HG03571 (cell line): ENCODE data around the gene TSSK6.

ENCODE experiments used
- ATAC-seq: cut with Tn5 transposase; IDR thresholded peaks from one replicate; pipeline ENCODE4 v1.9.1; 2021; ENCODE audit not compliant: unreplicated experiment

Gene TSSK6

GRCh38 chr19:19531951-19532805, 16.8 kb upstream of the TSSK6 start:
- no peak for ATAC-seq

- no peak for ATAC-seq
Measured at GRCh38 chr19:19530889-19531288, 15.5 kb upstream of the TSSK6 start.

- no peak for ATAC-seq
Measured at GRCh38 chr19:19530423-19530804, 15.1 kb upstream of the TSSK6 start.

- no peak for ATAC-seq
Measured at GRCh38 chr19:19529783-19530422, 14.6 kb upstream of the TSSK6 start.

- ATAC-seq: no peak
Measured at GRCh38 chr19:19528721-19529490, 13.6 kb upstream of the TSSK6 start, which contains the start of gene YJEFN3. YJEFN3 (plus strand) TSS chr19:19528911; CDS start chr19:19528933, 22 bp downstream.

GRCh38 chr19:19527674-19528625, 12.6 kb upstream of the TSSK6 start:
- no peak for ATAC-seq

- ATAC-seq: no peak
Measured at GRCh38 chr19:19527371-19527656, 12.0 kb upstream of the TSSK6 start.

GRCh38 chr19:19526581-19527370, 11.4 kb upstream of the TSSK6 start:
- no peak for ATAC-seq

- no peak for ATAC-seq
Measured at GRCh38 chr19:19525611-19526380, 10.4 kb upstream of the TSSK6 start.

GRCh38 chr19:19524053-19524452, 8.7 kb upstream of the TSSK6 start:
- ATAC-seq: no peak

GRCh38 chr19:19523177-19523576, 7.8 kb upstream of the TSSK6 start:
- ATAC-seq: no peak

- ATAC-seq: no peak
Measured at GRCh38 chr19:19520989-19521388, 5.6 kb upstream of the TSSK6 start.

- no peak for ATAC-seq
Measured at GRCh38 chr19:19517235-19517619, 1.9 kb upstream of the TSSK6 start.

GRCh38 chr19:19515642-19516519, 533 bp upstream of the TSSK6 start, which contains the start of gene NDUFA13:
NDUFA13 (plus strand) TSS chr19:19516225; CDS start chr19:19516239, 14 bp downstream.
- peak; percentile 82 for ATAC-seq

- no peak for ATAC-seq
Measured at GRCh38 chr19:19514215-19514657, 1.1 kb downstream of the TSSK6 start.

GRCh38 chr19:19513682-19514081, 1.7 kb downstream of the TSSK6 start:
- ATAC-seq: no peak

- no peak for ATAC-seq
Measured at GRCh38 chr19:19510432-19510831, 4.9 kb downstream of the TSSK6 start.

- ATAC-seq: no peak
Measured at GRCh38 chr19:19508217-19508616, 7.1 kb downstream of the TSSK6 start.
